GM23338 (cell line): ENCODE results near the gene STN1.

Experiments
- CREB1 ChIP-seq: fragments of 250-450 bp; sonication (Bioruptor Pico); IDR thresholded peaks from 2 replicates; pipeline ENCODE4 v1.5.0; 2020; ENCODE audit warnings: low read depth, mild to moderate bottlenecking, moderate library complexity
- EZH2 ChIP-seq: fragments of 200-600 bp; sonication (generic); IDR thresholded peaks from one replicate; pipeline ENCODE4 v1.8.0; 2017; ENCODE audit warnings: antibody characterized with exemption, mild to moderate bottlenecking, low read depth; ENCODE audit not compliant: unreplicated experiment
- EZH2phosphoT487 ChIP-seq: fragments of 200-600 bp; sonication (generic); IDR thresholded peaks from one replicate; pipeline ENCODE4 v1.8.1; 2018; ENCODE audit warnings: antibody characterized with exemption; ENCODE audit not compliant: unreplicated experiment
- JUNB ChIP-seq: IDR thresholded peaks from one replicate; pipeline ENCODE4 v1.6.1; 2016; ENCODE audit warnings: antibody characterized with exemption; ENCODE audit not compliant: unreplicated experiment
- POLR2AphosphoS5 ChIP-seq: IDR thresholded peaks from 2 replicates; pipeline ENCODE4 v1.6.1; 2016; ENCODE audit warnings: antibody characterized with exemption, low read depth
- ZNF114 ChIP-seq: fragments of 250-450 bp; sonication (Bioruptor Pico); IDR thresholded peaks from 2 replicates; pipeline ENCODE4 v1.5.0; 2020; ENCODE audit warnings: mild to moderate bottlenecking, moderate library complexity
- TF ChIP-seq, protein P1 (sequence below): IDR thresholded peaks from one replicate; pipeline ENCODE4 v1.6.1; 2018; ENCODE audit warnings: antibody characterized with exemption; ENCODE audit not compliant: unreplicated experiment
- TF ChIP-seq, protein P2 (sequence below), 2 experiments: fragments of 200-600 bp in 1 of 2; sonication (generic) in 1 of 2; conservative IDR thresholded peaks; 2 replicates each; pipeline versions ENCODE4 v1.5.1 to v1.6.1; 2016 to 2017; ENCODE audit warnings: antibody characterized with exemption in 2 of 2, low read depth in 2 of 2, mild to moderate bottlenecking in 2 of 2, moderate library complexity in 1 of 2
- TF ChIP-seq, protein P3 (sequence below): fragments of 250-450 bp; sonication (Bioruptor Pico); IDR thresholded peaks from 2 replicates; pipeline ENCODE4 v1.5.0; 2020; ENCODE audit warnings: mild to moderate bottlenecking, moderate library complexity

DNA sequence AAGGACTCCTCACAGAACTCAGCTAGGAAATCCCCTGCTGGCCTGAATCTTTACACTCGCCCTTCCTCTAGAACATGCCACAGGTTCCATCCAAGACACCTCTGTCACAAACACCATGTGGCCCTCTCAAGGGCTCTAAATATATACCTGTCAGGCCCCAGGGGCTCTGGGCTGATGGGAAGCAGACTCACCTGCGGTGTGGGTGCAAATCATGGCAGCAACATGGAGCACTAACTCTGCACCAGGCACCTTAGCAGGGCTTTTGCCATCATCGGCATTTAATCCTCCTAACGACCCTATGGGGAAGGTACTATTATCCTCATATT is 80.0 kb downstream of the STN1 start:
- TF ChIP-seq, protein P1, sequence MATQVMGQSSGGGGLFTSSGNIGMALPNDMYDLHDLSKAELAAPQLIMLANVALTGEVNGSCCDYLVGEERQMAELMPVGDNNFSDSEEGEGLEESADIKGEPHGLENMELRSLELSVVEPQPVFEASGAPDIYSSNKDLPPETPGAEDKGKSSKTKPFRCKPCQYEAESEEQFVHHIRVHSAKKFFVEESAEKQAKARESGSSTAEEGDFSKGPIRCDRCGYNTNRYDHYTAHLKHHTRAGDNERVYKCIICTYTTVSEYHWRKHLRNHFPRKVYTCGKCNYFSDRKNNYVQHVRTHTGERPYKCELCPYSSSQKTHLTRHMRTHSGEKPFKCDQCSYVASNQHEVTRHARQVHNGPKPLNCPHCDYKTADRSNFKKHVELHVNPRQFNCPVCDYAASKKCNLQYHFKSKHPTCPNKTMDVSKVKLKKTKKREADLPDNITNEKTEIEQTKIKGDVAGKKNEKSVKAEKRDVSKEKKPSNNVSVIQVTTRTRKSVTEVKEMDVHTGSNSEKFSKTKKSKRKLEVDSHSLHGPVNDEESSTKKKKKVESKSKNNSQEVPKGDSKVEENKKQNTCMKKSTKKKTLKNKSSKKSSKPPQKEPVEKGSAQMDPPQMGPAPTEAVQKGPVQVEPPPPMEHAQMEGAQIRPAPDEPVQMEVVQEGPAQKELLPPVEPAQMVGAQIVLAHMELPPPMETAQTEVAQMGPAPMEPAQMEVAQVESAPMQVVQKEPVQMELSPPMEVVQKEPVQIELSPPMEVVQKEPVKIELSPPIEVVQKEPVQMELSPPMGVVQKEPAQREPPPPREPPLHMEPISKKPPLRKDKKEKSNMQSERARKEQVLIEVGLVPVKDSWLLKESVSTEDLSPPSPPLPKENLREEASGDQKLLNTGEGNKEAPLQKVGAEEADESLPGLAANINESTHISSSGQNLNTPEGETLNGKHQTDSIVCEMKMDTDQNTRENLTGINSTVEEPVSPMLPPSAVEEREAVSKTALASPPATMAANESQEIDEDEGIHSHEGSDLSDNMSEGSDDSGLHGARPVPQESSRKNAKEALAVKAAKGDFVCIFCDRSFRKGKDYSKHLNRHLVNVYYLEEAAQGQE, result no peak
- TF ChIP-seq, protein P2, sequence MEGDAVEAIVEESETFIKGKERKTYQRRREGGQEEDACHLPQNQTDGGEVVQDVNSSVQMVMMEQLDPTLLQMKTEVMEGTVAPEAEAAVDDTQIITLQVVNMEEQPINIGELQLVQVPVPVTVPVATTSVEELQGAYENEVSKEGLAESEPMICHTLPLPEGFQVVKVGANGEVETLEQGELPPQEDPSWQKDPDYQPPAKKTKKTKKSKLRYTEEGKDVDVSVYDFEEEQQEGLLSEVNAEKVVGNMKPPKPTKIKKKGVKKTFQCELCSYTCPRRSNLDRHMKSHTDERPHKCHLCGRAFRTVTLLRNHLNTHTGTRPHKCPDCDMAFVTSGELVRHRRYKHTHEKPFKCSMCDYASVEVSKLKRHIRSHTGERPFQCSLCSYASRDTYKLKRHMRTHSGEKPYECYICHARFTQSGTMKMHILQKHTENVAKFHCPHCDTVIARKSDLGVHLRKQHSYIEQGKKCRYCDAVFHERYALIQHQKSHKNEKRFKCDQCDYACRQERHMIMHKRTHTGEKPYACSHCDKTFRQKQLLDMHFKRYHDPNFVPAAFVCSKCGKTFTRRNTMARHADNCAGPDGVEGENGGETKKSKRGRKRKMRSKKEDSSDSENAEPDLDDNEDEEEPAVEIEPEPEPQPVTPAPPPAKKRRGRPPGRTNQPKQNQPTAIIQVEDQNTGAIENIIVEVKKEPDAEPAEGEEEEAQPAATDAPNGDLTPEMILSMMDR (conservative IDR thresholded peaks at IDR 0.05; ENCODE audit: low read depth in 2 of 2), result no peak
- TF ChIP-seq EZH2, result no peak
- TF ChIP-seq EZH2phosphoT487, result no peak
- no peak for TF ChIP-seq POLR2AphosphoS5
- TF ChIP-seq JUNB, result no peak
- no peak for TF ChIP-seq ZNF114
- no peak for TF ChIP-seq CREB1
- TF ChIP-seq, protein P3, sequence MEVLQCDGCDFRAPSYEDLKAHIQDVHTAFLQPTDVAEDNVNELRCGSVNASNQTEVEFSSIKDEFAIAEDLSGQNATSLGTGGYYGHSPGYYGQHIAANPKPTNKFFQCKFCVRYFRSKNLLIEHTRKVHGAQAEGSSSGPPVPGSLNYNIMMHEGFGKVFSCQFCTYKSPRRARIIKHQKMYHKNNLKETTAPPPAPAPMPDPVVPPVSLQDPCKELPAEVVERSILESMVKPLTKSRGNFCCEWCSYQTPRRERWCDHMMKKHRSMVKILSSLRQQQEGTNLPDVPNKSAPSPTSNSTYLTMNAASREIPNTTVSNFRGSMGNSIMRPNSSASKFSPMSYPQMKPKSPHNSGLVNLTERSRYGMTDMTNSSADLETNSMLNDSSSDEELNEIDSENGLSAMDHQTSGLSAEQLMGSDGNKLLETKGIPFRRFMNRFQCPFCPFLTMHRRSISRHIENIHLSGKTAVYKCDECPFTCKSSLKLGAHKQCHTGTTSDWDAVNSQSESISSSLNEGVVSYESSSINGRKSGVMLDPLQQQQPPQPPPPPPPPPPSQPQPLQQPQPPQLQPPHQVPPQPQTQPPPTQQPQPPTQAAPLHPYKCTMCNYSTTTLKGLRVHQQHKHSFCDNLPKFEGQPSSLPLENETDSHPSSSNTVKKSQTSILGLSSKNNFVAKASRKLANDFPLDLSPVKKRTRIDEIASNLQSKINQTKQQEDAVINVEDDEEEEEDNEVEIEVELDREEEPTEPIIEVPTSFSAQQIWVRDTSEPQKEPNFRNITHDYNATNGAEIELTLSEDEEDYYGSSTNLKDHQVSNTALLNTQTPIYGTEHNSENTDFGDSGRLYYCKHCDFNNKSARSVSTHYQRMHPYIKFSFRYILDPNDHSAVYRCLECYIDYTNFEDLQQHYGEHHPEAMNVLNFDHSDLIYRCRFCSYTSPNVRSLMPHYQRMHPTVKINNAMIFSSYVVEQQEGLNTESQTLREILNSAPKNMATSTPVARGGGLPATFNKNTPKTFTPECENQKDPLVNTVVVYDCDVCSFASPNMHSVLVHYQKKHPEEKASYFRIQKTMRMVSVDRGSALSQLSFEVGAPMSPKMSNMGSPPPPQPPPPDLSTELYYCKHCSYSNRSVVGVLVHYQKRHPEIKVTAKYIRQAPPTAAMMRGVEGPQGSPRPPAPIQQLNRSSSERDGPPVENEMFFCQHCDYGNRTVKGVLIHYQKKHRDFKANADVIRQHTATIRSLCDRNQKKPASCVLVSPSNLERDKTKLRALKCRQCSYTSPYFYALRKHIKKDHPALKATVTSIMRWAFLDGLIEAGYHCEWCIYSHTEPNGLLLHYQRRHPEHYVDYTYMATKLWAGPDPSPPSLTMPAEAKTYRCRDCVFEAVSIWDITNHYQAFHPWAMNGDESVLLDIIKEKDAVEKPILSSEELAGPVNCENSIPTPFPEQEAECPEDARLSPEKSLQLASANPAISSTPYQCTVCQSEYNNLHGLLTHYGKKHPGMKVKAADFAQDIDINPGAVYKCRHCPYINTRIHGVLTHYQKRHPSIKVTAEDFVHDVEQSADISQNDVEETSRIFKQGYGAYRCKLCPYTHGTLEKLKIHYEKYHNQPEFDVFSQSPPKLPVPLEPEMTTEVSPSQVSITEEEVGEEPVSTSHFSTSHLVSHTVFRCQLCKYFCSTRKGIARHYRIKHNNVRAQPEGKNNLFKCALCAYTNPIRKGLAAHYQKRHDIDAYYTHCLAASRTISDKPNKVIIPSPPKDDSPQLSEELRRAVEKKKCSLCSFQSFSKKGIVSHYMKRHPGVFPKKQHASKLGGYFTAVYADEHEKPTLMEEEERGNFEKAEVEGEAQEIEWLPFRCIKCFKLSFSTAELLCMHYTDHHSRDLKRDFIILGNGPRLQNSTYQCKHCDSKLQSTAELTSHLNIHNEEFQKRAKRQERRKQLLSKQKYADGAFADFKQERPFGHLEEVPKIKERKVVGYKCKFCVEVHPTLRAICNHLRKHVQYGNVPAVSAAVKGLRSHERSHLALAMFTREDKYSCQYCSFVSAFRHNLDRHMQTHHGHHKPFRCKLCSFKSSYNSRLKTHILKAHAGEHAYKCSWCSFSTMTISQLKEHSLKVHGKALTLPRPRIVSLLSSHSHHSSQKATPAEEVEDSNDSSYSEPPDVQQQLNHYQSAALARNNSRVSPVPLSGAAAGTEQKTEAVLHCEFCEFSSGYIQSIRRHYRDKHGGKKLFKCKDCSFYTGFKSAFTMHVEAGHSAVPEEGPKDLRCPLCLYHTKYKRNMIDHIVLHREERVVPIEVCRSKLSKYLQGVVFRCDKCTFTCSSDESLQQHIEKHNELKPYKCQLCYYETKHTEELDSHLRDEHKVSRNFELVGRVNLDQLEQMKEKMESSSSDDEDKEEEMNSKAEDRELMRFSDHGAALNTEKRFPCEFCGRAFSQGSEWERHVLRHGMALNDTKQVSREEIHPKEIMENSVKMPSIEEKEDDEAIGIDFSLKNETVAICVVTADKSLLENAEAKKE (CRISPR knock-in tag), result no peak
